ENCODE measurements around the gene COL24A1. TPM values are rescaled to one million over a fixed set of nuclear protein-coding genes. Genes with fewer than 3 reads are reported as not detected.

COL24A1 gene
- total and polyA plus RNA-seq, 2 of the 13 experiments (the other 11 are each of a cell fraction or from before 2014, with no cell fraction given) = 0.04 to 0.13 TPM

GRCh38 chr1:85707990-85708828 lies 448.4 kb downstream of the COL24A1 start, which contains the start of gene ZNHIT6 (continued):
- TF ChIP-seq, protein P1, sequence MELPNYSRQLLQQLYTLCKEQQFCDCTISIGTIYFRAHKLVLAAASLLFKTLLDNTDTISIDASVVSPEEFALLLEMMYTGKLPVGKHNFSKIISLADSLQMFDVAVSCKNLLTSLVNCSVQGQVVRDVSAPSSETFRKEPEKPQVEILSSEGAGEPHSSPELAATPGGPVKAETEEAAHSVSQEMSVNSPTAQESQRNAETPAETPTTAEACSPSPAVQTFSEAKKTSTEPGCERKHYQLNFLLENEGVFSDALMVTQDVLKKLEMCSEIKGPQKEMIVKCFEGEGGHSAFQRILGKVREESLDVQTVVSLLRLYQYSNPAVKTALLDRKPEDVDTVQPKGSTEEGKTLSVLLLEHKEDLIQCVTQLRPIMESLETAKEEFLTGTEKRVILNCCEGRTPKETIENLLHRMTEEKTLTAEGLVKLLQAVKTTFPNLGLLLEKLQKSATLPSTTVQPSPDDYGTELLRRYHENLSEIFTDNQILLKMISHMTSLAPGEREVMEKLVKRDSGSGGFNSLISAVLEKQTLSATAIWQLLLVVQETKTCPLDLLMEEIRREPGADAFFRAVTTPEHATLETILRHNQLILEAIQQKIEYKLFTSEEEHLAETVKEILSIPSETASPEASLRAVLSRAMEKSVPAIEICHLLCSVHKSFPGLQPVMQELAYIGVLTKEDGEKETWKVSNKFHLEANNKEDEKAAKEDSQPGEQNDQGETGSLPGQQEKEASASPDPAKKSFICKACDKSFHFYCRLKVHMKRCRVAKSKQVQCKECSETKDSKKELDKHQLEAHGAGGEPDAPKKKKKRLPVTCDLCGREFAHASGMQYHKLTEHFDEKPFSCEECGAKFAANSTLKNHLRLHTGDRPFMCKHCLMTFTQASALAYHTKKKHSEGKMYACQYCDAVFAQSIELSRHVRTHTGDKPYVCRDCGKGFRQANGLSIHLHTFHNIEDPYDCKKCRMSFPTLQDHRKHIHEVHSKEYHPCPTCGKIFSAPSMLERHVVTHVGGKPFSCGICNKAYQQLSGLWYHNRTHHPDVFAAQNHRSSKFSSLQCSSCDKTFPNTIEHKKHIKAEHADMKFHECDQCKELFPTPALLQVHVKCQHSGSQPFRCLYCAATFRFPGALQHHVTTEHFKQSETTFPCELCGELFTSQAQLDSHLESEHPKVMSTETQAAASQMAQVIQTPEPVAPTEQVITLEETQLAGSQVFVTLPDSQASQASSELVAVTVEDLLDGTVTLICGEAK (IDR thresholded peaks at IDR 0.05) = no peak
- TF ChIP-seq, protein P1 (CRISPR knock-in tag; IDR thresholded peaks at IDR 0.05) = no peak
- TF ChIP-seq KDM4B (CRISPR knock-in tag; IDR thresholded peaks at IDR 0.05) (no peak; the same call in 1 of the 2 replicates), THYN1 (CRISPR knock-in tag; IDR thresholded peaks at IDR 0.05; ENCODE audit: borderline replicate concordance, low read depth) (no peak), ZNF776 (CRISPR knock-in tag; IDR thresholded peaks at IDR 0.05) (0 out of 2 replicates have a peak, but pooled peaks have one; percentile 56), ARNT (IDR thresholded peaks at IDR 0.05) (no peak), CENPT (CRISPR knock-in tag; IDR thresholded peaks at IDR 0.05; ENCODE audit: low read depth) (no peak), MEF2D (CRISPR knock-in tag; IDR thresholded peaks at IDR 0.05) (peak; percentile 88), JUNB (CRISPR knock-in tag; IDR thresholded peaks at IDR 0.05; ENCODE audit: borderline replicate concordance) (peak; percentile 67), MXD1 (CRISPR knock-in tag; IDR thresholded peaks at IDR 0.05) (peak; percentile 75; the same call in 1 of the 2 replicates), RFX3 (CRISPR knock-in tag; IDR thresholded peaks at IDR 0.05) (no peak; the same call in 1 of the 2 replicates), SRSF9 (IDR thresholded peaks at IDR 0.05; ENCODE audit: borderline replicate concordance, insufficient read depth, low read depth, low read length, poor library complexity, severe bottlenecking) (no peak), EHMT2 (IDR thresholded peaks at IDR 0.05; ENCODE audit: borderline replicate concordance, low read depth, low read length) (peak; percentile 53; the same call in 1 of the 2 replicates), FOXA1 (IDR thresholded peaks at IDR 0.05) (no peak), FOXA1 (CRISPR knock-in tag; IDR thresholded peaks at IDR 0.05) (no peak)
- TF ChIP-seq, protein P2, sequence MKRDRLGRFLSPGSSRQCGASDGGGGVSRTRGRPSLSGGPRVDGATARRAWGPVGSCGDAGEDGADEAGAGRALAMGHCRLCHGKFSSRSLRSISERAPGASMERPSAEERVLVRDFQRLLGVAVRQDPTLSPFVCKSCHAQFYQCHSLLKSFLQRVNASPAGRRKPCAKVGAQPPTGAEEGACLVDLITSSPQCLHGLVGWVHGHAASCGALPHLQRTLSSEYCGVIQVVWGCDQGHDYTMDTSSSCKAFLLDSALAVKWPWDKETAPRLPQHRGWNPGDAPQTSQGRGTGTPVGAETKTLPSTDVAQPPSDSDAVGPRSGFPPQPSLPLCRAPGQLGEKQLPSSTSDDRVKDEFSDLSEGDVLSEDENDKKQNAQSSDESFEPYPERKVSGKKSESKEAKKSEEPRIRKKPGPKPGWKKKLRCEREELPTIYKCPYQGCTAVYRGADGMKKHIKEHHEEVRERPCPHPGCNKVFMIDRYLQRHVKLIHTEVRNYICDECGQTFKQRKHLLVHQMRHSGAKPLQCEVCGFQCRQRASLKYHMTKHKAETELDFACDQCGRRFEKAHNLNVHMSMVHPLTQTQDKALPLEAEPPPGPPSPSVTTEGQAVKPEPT (CRISPR knock-in tag; IDR thresholded peaks at IDR 0.05; ENCODE audit: low read depth) = no peak; the same call in 1 of the 2 replicates
- TF ChIP-seq, protein P3, sequence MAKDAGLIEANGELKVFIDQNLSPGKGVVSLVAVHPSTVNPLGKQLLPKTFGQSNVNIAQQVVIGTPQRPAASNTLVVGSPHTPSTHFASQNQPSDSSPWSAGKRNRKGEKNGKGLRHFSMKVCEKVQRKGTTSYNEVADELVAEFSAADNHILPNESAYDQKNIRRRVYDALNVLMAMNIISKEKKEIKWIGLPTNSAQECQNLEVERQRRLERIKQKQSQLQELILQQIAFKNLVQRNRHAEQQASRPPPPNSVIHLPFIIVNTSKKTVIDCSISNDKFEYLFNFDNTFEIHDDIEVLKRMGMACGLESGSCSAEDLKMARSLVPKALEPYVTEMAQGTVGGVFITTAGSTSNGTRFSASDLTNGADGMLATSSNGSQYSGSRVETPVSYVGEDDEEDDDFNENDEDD (CRISPR knock-in tag; IDR thresholded peaks at IDR 0.05; ENCODE audit: borderline replicate concordance) = peak; percentile 52; the same call in 1 of the 2 replicates
